Naive B cell (primary cell): ENCODE data around the gene TRIO. TPM values are rescaled to one million over a fixed set of nuclear protein-coding genes. Genes with fewer than 3 reads are reported as not detected.

Source experiments
- ATAC-seq, 2 donors: fragments of 150-1000 bp; cut with Tn5 transposase; 2 replicates each; pipeline ENCODE4 v1.10.0; 2021; ENCODE audit warnings: low read depth in 2 of 2, mild to moderate bottlenecking in 2 of 2, moderate library complexity in 2 of 2
- DNase-seq: peaks from one replicate; pipeline ENCODE4 v3.0.0; 2022
- H3K27ac Mint-ChIP-seq, 6 donors: one replicate each; pipeline ENCODE4 v1.8.0; 2020 to 2022; ENCODE audit warnings: mild to moderate bottlenecking in 6 of 6, mixed read lengths in 6 of 6, moderate library complexity in 5 of 6, inconsistent platforms in 2 of 6
- H3K27me3 Mint-ChIP-seq, 3 donors: one replicate each; pipeline ENCODE4 v1.8.0; 2021 to 2022; ENCODE audit warnings: mixed read lengths in 3 of 3, mild to moderate bottlenecking in 1 of 3
- H3K36me3 Mint-ChIP-seq, 2 donors: one replicate each; pipeline ENCODE4 v1.8.0; 2020 to 2022; ENCODE audit warnings: mixed read lengths in 2 of 2, inconsistent platforms in 1 of 2, mild to moderate bottlenecking in 1 of 2
- H3K4me1 Mint-ChIP-seq, 3 donors: one replicate each; pipeline ENCODE4 v1.8.0; 2020 to 2022; ENCODE audit warnings: mixed read lengths in 3 of 3, inconsistent platforms in 1 of 3, mild to moderate bottlenecking in 1 of 3, moderate library complexity in 1 of 3
- H3K4me3 Mint-ChIP-seq, 8 donors: one replicate each; pipeline ENCODE4 v1.8.0; 2020 to 2022; ENCODE audit warnings: mild to moderate bottlenecking in 8 of 8, mixed read lengths in 8 of 8, moderate library complexity in 8 of 8, inconsistent platforms in 2 of 8
- H3K9me3 Mint-ChIP-seq, 7 donors: one replicate each; pipeline ENCODE4 v1.8.0; 2020 to 2022; ENCODE audit warnings: mixed read lengths in 7 of 7, mild to moderate bottlenecking in 5 of 7, inconsistent platforms in 2 of 7, moderate library complexity in 1 of 7
- polyA plus RNA-seq, 6 donors: library from polyadenylated mRNA; unstranded; fragments of 300-500 nt; fragmentation: Illumina TruSeq; gene quantifications; one replicate each; pipeline ENCODE4 v1.2.3, GENCODE V29; 2021; ENCODE audit warnings: low read depth in 6 of 6

TRIO gene
- polyA plus RNA-seq, 6 donors from 2014 or later: 7.3 to 16.4 (median 11.1) TPM

DNA sequence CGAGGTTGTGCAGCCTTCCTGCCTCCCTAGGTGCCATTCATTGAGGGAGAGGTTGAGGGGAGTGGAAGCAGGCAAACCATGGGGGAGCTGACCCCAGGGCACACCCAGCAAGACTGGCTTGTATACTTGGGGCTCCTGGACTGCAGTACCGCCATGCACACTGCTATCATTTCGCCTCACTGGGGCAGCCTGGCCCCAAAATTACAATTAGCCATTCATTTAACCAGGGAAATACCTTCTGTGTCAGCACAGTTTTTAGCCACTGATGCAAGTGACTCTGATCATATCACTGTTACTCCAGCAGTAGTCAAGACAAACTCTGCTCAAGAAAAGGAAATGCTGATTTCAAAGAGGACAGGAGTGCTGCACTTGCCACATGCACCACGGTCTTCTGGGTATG is 109.7 kb downstream of the TRIO start:
- DNase-seq (no peak), ATAC-seq (no peak)
- Mint-ChIP-seq H3K27ac (peak overlapping the region in 3 of 6 donors; percentile 15 to 62 (median 26)), H3K27me3 (no peaks in the 10 kb centered on the region), H3K36me3 (peaks cover 6 to 8% of the 10 kb centered on the region in 2 donors), H3K9me3 (peaks cover 0 to 10% (median 6%) of the 10 kb centered on the region in 7 donors), H3K4me3 (no peak overlapping the region), H3K4me1 (peaks cover 62 to 76% (median 68%) of the 10 kb centered on the region in 3 donors)

DNA sequence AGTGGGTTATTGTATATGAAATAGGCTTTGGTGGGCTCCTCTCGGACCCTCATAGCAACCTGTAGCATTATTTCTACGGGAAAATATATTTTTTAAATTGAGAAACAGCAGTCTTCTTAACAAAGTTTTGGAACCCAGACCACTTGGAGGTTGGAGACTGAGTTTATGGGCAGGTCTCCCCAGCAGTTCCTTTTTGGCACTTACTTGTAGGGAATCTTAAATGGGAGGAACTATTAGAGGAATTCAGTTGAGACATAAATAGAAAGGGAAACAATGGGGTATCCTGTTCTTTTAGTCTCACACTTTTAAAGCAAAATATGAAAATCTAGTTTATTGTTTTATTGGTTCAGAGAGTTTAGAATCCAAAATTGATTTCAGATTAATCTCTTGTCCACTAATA is 111.5 kb downstream of the TRIO start:
- H3K27ac Mint-ChIP-seq: peak overlapping the region in 1 of 6 donors; percentile 52
- peaks cover 0 to 10% (median 6%) of the 10 kb centered on the region in 7 donors for H3K9me3 Mint-ChIP-seq
- peaks cover 55 to 76% (median 71%) of the 10 kb centered on the region in 3 donors for H3K4me1 Mint-ChIP-seq
- ATAC-seq: no peak
- no peak overlapping the region for H3K4me3 Mint-ChIP-seq
- no peak for DNase-seq
- H3K27me3 Mint-ChIP-seq: no peaks in the 10 kb centered on the region
- peaks cover 6 to 8% of the 10 kb centered on the region in 2 donors for H3K36me3 Mint-ChIP-seq

DNA sequence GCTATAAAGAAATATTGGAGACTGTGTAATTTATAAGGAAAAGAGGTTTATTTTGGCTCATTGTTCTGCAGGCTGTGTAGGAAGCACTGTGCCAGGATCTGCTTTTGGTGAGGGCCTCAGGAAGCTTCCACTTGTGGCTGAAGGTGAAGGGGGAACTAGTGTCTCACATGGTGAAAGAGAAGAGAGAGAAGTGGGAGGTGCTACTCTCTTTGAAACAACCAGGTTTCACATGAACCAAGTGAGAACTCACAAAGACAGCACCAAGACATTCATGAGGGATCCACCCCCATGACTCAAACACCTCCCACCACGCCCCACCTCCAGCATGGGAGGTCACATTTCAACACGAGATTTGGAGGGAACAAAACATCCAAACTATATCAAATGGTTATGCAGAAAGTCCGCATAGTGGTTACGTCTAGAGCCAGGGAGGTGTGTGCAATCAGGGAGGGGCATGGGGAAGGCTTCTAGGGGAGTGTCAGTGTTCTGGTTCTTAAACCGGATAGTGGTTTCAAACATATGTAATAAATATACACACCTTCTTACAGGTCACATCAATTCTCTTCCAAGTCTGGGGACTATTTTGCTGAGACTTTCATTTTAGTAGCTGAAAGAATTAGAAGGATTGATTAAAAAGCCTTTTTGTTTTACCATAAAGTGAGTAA is 113.0 kb downstream of the TRIO start:
- Mint-ChIP-seq H3K4me1 (peaks cover 46 to 70% (median 63%) of the 10 kb centered on the region in 3 donors), H3K4me3 (peak overlapping the region in 2 of 8 donors; percentile 56 to 66), H3K9me3 (peaks cover 0 to 10% (median 6%) of the 10 kb centered on the region in 7 donors), H3K36me3 (peaks cover 6 to 8% of the 10 kb centered on the region in 2 donors), H3K27me3 (no peaks in the 10 kb centered on the region), H3K27ac (peak overlapping the region in 1 of 6 donors; percentile 30)
- DNase-seq: no peak
- no peak for ATAC-seq

DNA sequence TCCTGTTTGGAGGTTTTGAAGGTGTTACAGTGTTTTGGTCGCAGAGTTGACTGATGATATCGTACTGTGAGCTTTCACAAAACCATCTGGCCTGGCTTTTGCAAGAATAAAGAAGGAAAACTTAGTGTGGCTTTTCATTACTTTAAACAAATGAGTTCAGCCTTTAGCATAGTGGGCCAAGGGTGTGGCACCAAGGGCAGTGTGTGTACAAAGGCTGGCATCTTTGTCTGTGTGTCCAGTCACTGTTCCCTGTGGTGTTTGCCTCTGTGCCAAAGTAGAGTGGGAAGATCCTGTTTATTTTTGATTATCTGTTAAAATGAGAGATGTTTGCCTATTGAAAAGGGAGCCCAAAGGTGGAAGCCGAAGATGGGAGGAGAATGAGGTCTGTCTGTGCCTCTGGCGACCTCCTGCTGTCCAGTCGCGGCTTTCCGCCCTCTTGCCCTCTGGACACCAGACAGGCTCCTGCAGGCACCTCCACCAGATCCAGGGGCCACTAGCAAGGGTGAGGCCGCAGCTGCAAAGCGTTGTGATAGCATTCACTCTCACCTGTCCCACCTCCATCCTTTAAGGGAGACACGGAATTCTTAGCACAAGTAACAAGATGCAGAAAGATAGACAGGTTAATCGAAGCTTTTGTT is 113.7 kb downstream of the TRIO start:
- Mint-ChIP-seq H3K27ac (peak overlapping the region in 2 of 6 donors; percentile 79 to 83), H3K36me3 (peaks cover 6 to 8% of the 10 kb centered on the region in 2 donors), H3K9me3 (peaks cover 0 to 10% (median 6%) of the 10 kb centered on the region in 7 donors), H3K27me3 (no peaks in the 10 kb centered on the region), H3K4me3 (peak overlapping the region in 1 of 8 donors; percentile 55), H3K4me1 (peaks cover 44 to 70% (median 63%) of the 10 kb centered on the region in 3 donors)
- ATAC-seq: no peak
- no peak for DNase-seq

DNA sequence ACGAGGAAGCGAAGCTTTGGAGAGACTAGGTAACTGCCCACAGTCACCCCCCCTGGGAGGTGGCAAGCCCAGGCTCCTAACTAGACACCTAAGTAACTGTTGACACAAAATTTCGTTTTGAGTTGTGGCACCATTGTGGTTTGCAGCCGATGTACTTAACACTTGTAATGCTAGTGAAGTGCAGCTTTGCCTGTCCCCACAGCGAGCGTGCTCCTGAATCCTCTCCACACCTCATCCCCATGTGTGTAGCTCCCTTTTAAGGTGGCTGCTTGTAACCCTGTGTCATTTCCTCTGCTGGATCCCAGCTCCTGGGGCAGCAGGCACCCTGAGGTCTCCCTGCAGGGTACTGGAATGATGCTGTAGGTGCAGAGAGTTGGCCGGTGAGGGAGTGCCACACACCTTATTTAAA is 114.9 kb downstream of the TRIO start:
- Mint-ChIP-seq H3K27ac (no peak overlapping the region), H3K27me3 (no peaks in the 10 kb centered on the region), H3K9me3 (peaks cover 0 to 10% (median 6%) of the 10 kb centered on the region in 7 donors), H3K4me3 (peak overlapping the region in 2 of 8 donors; percentile 47 to 64), H3K4me1 (peaks cover 43 to 68% (median 63%) of the 10 kb centered on the region in 3 donors), H3K36me3 (peaks cover 6 to 8% of the 10 kb centered on the region in 2 donors)
- DNase-seq (no peak), ATAC-seq (no peak)

DNA sequence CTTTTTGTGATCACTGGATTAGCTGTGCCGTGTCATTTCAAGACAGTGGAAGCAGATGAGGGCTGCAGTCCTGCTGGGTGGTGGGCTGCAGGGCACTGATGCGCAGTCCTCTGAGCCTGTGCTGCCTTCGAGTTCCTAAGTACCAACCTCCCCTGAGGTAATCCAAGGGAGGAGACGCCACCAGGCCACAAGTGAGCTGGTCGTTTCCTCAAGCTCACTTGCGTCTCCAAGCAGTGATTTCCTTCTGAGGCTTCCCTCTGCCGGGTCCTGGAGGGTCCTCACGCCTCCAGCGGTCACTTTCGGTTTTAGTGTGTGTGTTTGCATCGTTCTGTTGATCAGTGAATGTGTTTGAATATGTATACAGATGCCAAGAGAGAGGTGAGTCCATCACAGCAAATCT is 115.7 kb downstream of the TRIO start:
- Mint-ChIP-seq H3K27me3 (no peaks in the 10 kb centered on the region), H3K4me3 (peak overlapping the region in 5 of 8 donors; percentile 46 to 64 (median 54)), H3K36me3 (peaks cover 6 to 8% of the 10 kb centered on the region in 2 donors), H3K4me1 (peaks cover 51 to 72% (median 71%) of the 10 kb centered on the region in 3 donors), H3K9me3 (peaks cover 0 to 10% (median 6%) of the 10 kb centered on the region in 7 donors), H3K27ac (peak overlapping the region in 2 of 6 donors; percentile 60 to 72)
- peak; percentile 45 to 53 for ATAC-seq
- no peak for DNase-seq

DNA sequence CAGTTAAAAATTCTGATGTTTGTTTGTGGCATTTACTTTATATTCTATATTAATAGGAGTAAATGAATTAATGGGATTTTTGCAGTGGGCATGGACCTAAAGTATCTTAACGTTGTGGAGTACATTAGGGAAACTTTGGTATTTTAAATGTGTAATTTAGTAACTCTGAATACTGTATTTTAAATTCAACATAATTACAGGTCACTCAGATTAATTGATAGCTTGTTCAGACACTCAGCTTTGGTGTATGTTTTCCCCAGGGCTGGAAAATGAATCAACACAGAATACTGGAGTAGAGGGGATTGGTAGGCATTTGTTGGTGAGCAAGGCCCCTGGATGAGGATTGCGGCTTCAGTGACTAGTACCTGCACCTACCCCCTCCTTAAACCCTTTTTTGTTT is 117.5 kb downstream of the TRIO start:
- H3K9me3 Mint-ChIP-seq: peaks cover 0 to 8% (median 6%) of the 10 kb centered on the region in 7 donors
- DNase-seq: no peak
- H3K4me1 Mint-ChIP-seq: peaks cover 56 to 79% (median 78%) of the 10 kb centered on the region in 3 donors
- H3K27ac Mint-ChIP-seq: peak overlapping the region in 3 of 6 donors; percentile 39 to 79 (median 78)
- H3K27me3 Mint-ChIP-seq: no peaks in the 10 kb centered on the region
- peaks cover 6 to 7% of the 10 kb centered on the region in 2 donors for H3K36me3 Mint-ChIP-seq
- ATAC-seq: no peak
- H3K4me3 Mint-ChIP-seq: no peak overlapping the region

DNA sequence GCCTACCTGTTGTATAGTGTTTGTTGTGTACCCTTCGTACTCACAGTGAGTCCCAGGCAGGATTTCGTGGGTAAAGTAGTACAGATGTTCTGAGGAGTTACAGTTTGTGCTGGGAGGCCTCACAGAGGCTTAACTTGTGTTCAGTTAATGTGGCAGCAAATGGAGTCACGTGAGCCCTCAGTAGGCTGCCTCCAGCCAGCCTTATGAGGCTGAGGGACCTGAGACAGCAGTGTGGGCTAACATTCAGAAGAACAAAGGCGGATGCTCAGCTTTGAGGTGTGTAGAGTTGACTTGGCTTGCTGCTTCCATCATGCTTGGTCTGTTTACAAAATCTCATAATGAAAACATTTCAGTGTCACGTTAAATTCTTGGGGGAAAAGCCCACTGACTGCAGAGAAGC is 118.1 kb downstream of the TRIO start:
- peaks cover 0 to 2% (median under 1%) of the 10 kb centered on the region in 7 donors for H3K9me3 Mint-ChIP-seq
- ATAC-seq: no peak
- peaks cover under 1 to 1% of the 10 kb centered on the region in 2 donors for H3K36me3 Mint-ChIP-seq
- DNase-seq: no peak
- no peaks in the 10 kb centered on the region for H3K27me3 Mint-ChIP-seq
- H3K4me3 Mint-ChIP-seq: peak overlapping the region in 1 of 8 donors; percentile 13
- peak overlapping the region in 4 of 6 donors; percentile 45 to 90 (median 69) for H3K27ac Mint-ChIP-seq
- H3K4me1 Mint-ChIP-seq: peaks cover 50 to 76% (median 73%) of the 10 kb centered on the region in 3 donors

DNA sequence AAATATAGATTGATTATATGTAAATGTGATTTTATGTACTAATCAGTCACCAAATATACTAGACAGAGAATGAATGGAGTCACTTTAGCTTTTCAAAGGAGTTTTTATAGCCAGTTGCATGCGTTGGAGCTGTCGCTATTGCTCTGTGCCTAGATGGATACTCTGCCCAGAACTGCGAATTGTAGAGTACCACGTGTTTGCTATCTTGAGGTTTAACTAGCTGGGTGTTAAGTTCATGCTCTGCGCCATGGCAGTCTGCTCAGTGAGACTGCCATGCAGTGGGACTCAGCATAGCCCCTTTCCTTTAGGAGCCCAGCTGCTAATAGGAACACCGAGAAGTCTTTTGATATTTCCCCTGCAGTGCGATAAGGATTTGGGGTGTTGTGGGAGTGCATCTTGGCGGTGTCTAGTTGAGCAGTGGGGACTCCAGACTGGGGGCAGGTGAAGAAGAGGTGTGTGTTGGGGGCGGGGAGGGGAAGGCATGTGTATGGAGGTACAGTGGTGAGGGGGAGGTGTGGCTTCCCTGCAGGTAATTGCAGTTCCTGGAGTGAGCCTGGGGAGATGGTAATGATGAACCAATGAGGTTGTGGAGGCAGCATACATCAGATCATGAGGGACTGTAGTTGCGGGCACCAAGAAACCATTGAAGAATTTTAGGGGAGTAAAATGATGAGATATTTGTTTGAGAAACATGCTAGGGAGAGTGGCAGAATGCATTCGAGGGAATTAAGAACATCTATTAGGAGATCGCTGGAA is 118.9 kb downstream of the TRIO start:
- peaks cover 46 to 69% (median 69%) of the 10 kb centered on the region in 3 donors for H3K4me1 Mint-ChIP-seq

DNA sequence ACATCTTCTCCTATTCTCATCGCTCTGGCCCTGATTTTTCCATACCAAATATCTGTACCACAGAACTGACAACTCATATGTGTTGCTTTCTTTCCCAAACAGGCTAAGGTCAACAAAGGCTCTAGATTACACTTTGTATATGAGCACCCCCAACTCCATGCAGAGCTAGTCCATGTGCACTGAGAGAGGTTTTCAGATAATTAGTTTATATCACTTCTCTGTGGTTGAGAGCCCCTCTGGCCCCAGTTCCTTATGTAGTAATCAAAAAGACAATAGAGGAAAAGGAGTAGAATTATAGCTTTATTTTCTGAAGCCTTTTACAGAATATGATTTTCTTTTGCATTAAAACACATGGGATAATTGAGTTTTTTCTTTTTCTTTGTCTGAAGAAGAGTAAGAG is 120.0 kb downstream of the TRIO start:
- DNase-seq (no peak), ATAC-seq (no peak)
- Mint-ChIP-seq H3K9me3 (no peaks in the 10 kb centered on the region), H3K4me1 (peaks cover 48 to 67% (median 66%) of the 10 kb centered on the region in 3 donors), H3K27me3 (no peaks in the 10 kb centered on the region), H3K36me3 (no peaks in the 10 kb centered on the region), H3K27ac (peak overlapping the region in 5 of 6 donors; percentile 17 to 56 (median 54)), H3K4me3 (peak overlapping the region in 1 of 8 donors; percentile 18)

More for the DNA sequence above, 118.9 kb downstream of the TRIO start:
- peak overlapping the region in 2 of 8 donors; percentile 8 to 51 for H3K4me3 Mint-ChIP-seq
- ATAC-seq (no peak), DNase-seq (no peak)
- H3K27ac Mint-ChIP-seq: peak overlapping the region in 1 of 6 donors; percentile 20
- no peaks in the 10 kb centered on the region for H3K9me3 Mint-ChIP-seq
- H3K27me3 Mint-ChIP-seq: no peaks in the 10 kb centered on the region
- H3K36me3 Mint-ChIP-seq: no peaks in the 10 kb centered on the region

DNA sequence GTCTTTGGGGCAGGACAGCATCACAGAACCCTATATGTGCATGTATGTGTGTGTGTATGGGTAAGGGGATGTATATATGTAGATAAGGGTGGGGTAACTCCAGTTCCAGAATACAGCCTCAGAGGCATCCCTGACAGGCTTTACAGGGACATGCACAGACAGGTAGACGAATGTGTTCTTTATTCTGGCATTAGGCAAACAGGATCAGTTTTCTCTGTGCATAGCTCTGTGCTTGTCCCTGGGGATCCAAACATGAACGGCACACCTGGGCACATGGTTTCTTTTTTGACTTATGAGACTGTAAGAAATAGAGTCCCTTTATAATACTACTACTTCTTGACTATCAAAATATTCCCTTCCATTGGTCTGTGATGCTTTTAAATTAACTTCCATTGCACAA is 120.6 kb downstream of the TRIO start:
- DNase-seq (no peak), ATAC-seq (peak; percentile 18 to 19)
- H3K4me1 Mint-ChIP-seq: peaks cover 50 to 67% (median 66%) of the 10 kb centered on the region in 3 donors
- H3K4me3 Mint-ChIP-seq: peak overlapping the region in 4 of 8 donors; percentile 2 to 48 (median 20)
- H3K9me3 Mint-ChIP-seq: no peaks in the 10 kb centered on the region
- H3K27ac Mint-ChIP-seq: peak overlapping the region; percentile 17 to 74 (median 42)
- no peaks in the 10 kb centered on the region for H3K27me3 Mint-ChIP-seq
- no peaks in the 10 kb centered on the region for H3K36me3 Mint-ChIP-seq

DNA sequence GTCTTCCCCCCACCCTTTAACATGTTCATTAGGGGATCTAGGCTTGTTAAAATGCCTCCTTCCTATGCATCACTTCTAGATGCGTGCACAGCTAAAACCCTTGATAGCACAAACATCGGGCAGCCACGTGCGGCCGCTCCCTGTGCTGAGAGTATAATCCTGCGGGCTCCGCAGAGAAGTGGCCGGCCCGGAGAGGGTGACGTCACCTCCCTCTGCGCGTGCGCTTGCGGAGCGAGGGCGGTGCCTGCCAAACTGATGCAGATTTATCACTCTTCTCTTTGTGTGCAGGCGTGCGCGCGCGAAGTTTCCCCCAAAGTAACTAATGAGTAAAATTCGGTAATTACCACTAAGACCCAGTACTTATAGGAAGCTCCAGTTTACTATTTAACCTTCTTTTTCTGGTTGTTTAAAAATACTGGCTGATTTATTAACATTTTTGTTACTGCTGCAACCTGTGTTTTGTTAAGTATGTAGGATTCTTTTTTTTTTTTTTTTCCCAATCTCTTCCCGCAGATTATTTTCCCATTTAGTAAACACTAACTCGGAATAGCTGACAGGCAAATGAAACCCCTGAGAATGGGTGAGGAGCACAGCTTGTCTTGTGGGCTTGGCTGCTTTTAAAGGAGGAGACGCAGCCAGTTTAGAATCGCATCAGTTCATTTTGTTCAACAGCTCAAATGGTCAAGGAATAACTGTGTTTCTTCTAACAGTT is 121.6 kb downstream of the TRIO start:
- Mint-ChIP-seq H3K27me3 (no peaks in the 10 kb centered on the region), H3K4me1 (peaks cover 53 to 67% (median 65%) of the 10 kb centered on the region in 3 donors), H3K27ac (peak overlapping the region in 5 of 6 donors; percentile 27 to 95 (median 73)), H3K9me3 (no peaks in the 10 kb centered on the region), H3K4me3 (peak overlapping the region; percentile 60 to 95 (median 83)), H3K36me3 (no peaks in the 10 kb centered on the region)
- ATAC-seq (peak; percentile 98), DNase-seq (peak; percentile 78)
